Measurements from ENCODE around the gene IL15RA. TPM values are rescaled to one million over a fixed set of nuclear protein-coding genes. Genes with fewer than 3 reads are reported as not detected.

The IL15RA gene
- total and polyA plus RNA-seq, 2 donors (not counting 3 experiments of a cell fraction or from before 2014, with no cell fraction given): 18.8 to 20.6 TPM

GRCh38 chr10:5942474-5942873, 34.9 kb downstream of the IL15RA start:
- Histone ChIP-seq H4K20me1 (replicated peaks; ENCODE audit: control insufficient read depth, extremely low read depth, insufficient read depth, low read length) (no peaks in the 10 kb centered on the region), H3K79me2 (ENCODE audit: control insufficient read depth, insufficient read depth, low read length) (no peaks in the 10 kb centered on the region), H3K9ac (replicated peaks; ENCODE audit: extremely low read depth, insufficient read depth, low read length) (peak overlapping the region; percentile 89), H3K27ac (ENCODE audit: insufficient read depth, low read depth, low read length) (peak overlapping the region; percentile 99), H2AFZ (ENCODE audit: low read depth, low read length) (no peak overlapping the region), H3K4me1 (ENCODE audit: control insufficient read depth, extremely low read depth, insufficient read depth, low read length) (peaks cover 49% of the 10 kb centered on the region), H3K4me2 (ENCODE audit: insufficient read depth, low read length) (peak overlapping the region; percentile 5), H3K9me3 (replicated peaks; ENCODE audit: control insufficient read depth, insufficient read depth, low read length) (no peaks in the 10 kb centered on the region), H3K9me1 (replicated peaks; ENCODE audit: control insufficient read depth, extremely low read depth, insufficient read depth, low read length) (no peaks in the 10 kb centered on the region), H3K4me3 (replicated peaks in 1 of 3; ENCODE audit: insufficient read depth in 1 of 3, low read depth in 1 of 3, low read length in 3 of 3) (no peak overlapping the region), H3K27me3 (ENCODE audit: control insufficient read depth in 2 of 2, insufficient read depth in 2 of 2, low read length in 2 of 2) (no peaks in the 10 kb centered on the region), H3K36me3 (ENCODE audit: control insufficient read depth in 2 of 2, extremely low read depth in 1 of 2, insufficient read depth in 2 of 2, low read length in 2 of 2) (peaks cover 0 to 11% of the 10 kb centered on the region in 2 experiments)
- FAIRE-seq: peak; percentile 92
- peak; percentile 81 for DNase-seq (ENCODE audit: low read depth, low spot score)
- POLR2A ChIA-PET: interaction anchor here (0.7 kb wide), 1 partner anchor 144 kb away, joined by 4 read pairs; no protein-coding TSS in a partner anchor
- intact Hi-C loops (cut with micrococcal nuclease) (no loop called here), dilution Hi-C loops (cut with MboI; ENCODE audit: extremely low pct_ligation_motif_present, low sequenced_read_pairs) (no loop called here)
- BruUV-seq (replicated peaks): no TSS peak
- TF ChIP-seq MYC (IDR thresholded peaks at IDR 0.05; ENCODE audit: low read depth, low read length) (no peak), POLR2AphosphoS5 (IDR thresholded peaks at IDR 0.05; ENCODE audit: insufficient read depth, low read depth, low read length) (peak; percentile 61), FOS (IDR thresholded peaks at IDR 0.05; ENCODE audit: borderline replicate concordance, insufficient read depth, low read length) (no peak), EZH2 (IDR thresholded peaks at IDR 0.05; ENCODE audit: borderline replicate concordance, low read depth, low read length, severe bottlenecking) (no peak)
- TF ChIP-seq, protein P1, sequence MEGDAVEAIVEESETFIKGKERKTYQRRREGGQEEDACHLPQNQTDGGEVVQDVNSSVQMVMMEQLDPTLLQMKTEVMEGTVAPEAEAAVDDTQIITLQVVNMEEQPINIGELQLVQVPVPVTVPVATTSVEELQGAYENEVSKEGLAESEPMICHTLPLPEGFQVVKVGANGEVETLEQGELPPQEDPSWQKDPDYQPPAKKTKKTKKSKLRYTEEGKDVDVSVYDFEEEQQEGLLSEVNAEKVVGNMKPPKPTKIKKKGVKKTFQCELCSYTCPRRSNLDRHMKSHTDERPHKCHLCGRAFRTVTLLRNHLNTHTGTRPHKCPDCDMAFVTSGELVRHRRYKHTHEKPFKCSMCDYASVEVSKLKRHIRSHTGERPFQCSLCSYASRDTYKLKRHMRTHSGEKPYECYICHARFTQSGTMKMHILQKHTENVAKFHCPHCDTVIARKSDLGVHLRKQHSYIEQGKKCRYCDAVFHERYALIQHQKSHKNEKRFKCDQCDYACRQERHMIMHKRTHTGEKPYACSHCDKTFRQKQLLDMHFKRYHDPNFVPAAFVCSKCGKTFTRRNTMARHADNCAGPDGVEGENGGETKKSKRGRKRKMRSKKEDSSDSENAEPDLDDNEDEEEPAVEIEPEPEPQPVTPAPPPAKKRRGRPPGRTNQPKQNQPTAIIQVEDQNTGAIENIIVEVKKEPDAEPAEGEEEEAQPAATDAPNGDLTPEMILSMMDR (IDR thresholded peaks at IDR 0.05; ENCODE audit: extremely low read depth in 1 of 2, insufficient read depth in 1 of 2, low read depth in 1 of 2, low read length in 2 of 2): peak in 1 of 2 donors; percentile 20
- CTCF ChIA-PET: interaction anchor here (1.3 to 1.7 kb wide), 3 partner anchors 13 to 144 kb away, joined by 4 to 5 read pairs (median 4); no protein-coding TSS in a partner anchor

- dilution Hi-C loops (cut with MboI; ENCODE audit: extremely low pct_ligation_motif_present, low sequenced_read_pairs) (no loop called here), intact Hi-C loops (cut with micrococcal nuclease) (no loop called here)
- Histone ChIP-seq H3K9me3 (replicated peaks; ENCODE audit: control insufficient read depth, insufficient read depth, low read length) (no peaks in the 10 kb centered on the region), H3K27me3 (ENCODE audit: control insufficient read depth in 2 of 2, insufficient read depth in 2 of 2, low read length in 2 of 2) (no peaks in the 10 kb centered on the region), H3K36me3 (ENCODE audit: control insufficient read depth in 2 of 2, extremely low read depth in 1 of 2, insufficient read depth in 2 of 2, low read length in 2 of 2) (peaks cover 1 to 14% of the 10 kb centered on the region in 2 experiments), H4K20me1 (replicated peaks; ENCODE audit: control insufficient read depth, extremely low read depth, insufficient read depth, low read length) (no peaks in the 10 kb centered on the region), H3K9me1 (replicated peaks; ENCODE audit: control insufficient read depth, extremely low read depth, insufficient read depth, low read length) (no peaks in the 10 kb centered on the region), H2AFZ (ENCODE audit: low read depth, low read length) (no peak overlapping the region), H3K79me2 (ENCODE audit: control insufficient read depth, insufficient read depth, low read length) (no peaks in the 10 kb centered on the region), H3K4me1 (ENCODE audit: control insufficient read depth, extremely low read depth, insufficient read depth, low read length) (peaks cover 47% of the 10 kb centered on the region), H3K4me3 (replicated peaks in 1 of 3; ENCODE audit: insufficient read depth in 1 of 3, low read depth in 1 of 3, low read length in 3 of 3) (no peak overlapping the region), H3K4me2 (ENCODE audit: insufficient read depth, low read length) (no peak overlapping the region), H3K27ac (ENCODE audit: insufficient read depth, low read depth, low read length) (peak overlapping the region; percentile 14), H3K9ac (replicated peaks; ENCODE audit: extremely low read depth, insufficient read depth, low read length) (no peak overlapping the region)
- CTCF ChIA-PET: interaction anchor here (1.3 to 1.7 kb wide), 3 partner anchors 13 to 144 kb away, joined by 4 to 5 read pairs (median 4); no protein-coding TSS in a partner anchor
- no peak for TF ChIP-seq MAX (IDR thresholded peaks at IDR 0.05; ENCODE audit: insufficient read depth, insufficient read length)
- TF ChIP-seq POLR2A (IDR thresholded peaks at IDR 0.05; ENCODE audit: low read depth, low read length): no peak
- TF ChIP-seq, protein P1 (IDR thresholded peaks at IDR 0.05; ENCODE audit: extremely low read depth in 1 of 2, insufficient read depth in 1 of 2, low read depth in 1 of 2, low read length in 2 of 2): no peak
- no peak for TF ChIP-seq POLR2AphosphoS5 (IDR thresholded peaks at IDR 0.05; ENCODE audit: insufficient read depth, low read depth, low read length)
- no peak for TF ChIP-seq EZH2 (IDR thresholded peaks at IDR 0.05; ENCODE audit: borderline replicate concordance, low read depth, low read length, severe bottlenecking)
- TF ChIP-seq JUN (IDR thresholded peaks at IDR 0.05; ENCODE audit: borderline replicate concordance, insufficient read depth, insufficient read length, low read depth): no peak
- TF ChIP-seq FOS (IDR thresholded peaks at IDR 0.05; ENCODE audit: borderline replicate concordance, insufficient read depth, low read length): no peak
- TF ChIP-seq MYC (IDR thresholded peaks at IDR 0.05; ENCODE audit: low read depth, low read length): no peak
- no peak for TF ChIP-seq GATA2 (IDR thresholded peaks at IDR 0.05; ENCODE audit: insufficient read depth, insufficient read length, low read depth, low read length)
- POLR2A ChIA-PET: no interaction called here
- no TSS peak for BruUV-seq (replicated peaks)
- FAIRE-seq (no peak), DNase-seq (ENCODE audit: low read depth, low spot score) (peak; percentile 22)
These were observed 35.3 kb downstream of the IL15RA start for GRCh38 chr10:5942001-5942400.

All from endothelial cell of umbilical vein (primary cell).